ENCODE measurements around the gene SLC12A2. TPM values are rescaled to one million over a fixed set of nuclear protein-coding genes. Genes with fewer than 3 reads are reported as not detected.
A peak's percentile ranks its signal among the peaks of the same experiment; 100 is the strongest.

The SLC12A2 gene
- total RNA-seq, 3 donors from 2014 or later, result 67.6 to 207 (median 151) TPM

- no peak for DNase-seq
- no peak for ATAC-seq
- TF ChIP-seq CTCF (IDR thresholded peaks at IDR 0.05), result no peak
- H3K9me3 ChIP-seq, result no peaks in the 10 kb centered on the region
- intact Hi-C loops (cut with DNase I, micrococcal nuclease), result no loop called here
- no peaks in the 10 kb centered on the region for H3K4me1 ChIP-seq (ENCODE audit: low read depth)
- H3K36me3 ChIP-seq (ENCODE audit: low read depth), result no peaks in the 10 kb centered on the region
- H3K4me3 ChIP-seq, result no peak overlapping the region
These were observed 60.3 kb downstream of the SLC12A2 start for GRCh38 chr5:128143911-128144310.

GRCh38 chr5:128144491-128144890 lies 60.9 kb downstream of the SLC12A2 start:
- DNase-seq (no peak), ATAC-seq (no peak)
- intact Hi-C loops (cut with DNase I, micrococcal nuclease), result no loop called here
- no peaks in the 10 kb centered on the region for H3K36me3 ChIP-seq (ENCODE audit: low read depth)
- H3K4me3 ChIP-seq, result no peak overlapping the region
- no peaks in the 10 kb centered on the region for H3K9me3 ChIP-seq
- no peak for TF ChIP-seq CTCF (IDR thresholded peaks at IDR 0.05)
- no peaks in the 10 kb centered on the region for H3K4me1 ChIP-seq (ENCODE audit: low read depth)

DNA sequence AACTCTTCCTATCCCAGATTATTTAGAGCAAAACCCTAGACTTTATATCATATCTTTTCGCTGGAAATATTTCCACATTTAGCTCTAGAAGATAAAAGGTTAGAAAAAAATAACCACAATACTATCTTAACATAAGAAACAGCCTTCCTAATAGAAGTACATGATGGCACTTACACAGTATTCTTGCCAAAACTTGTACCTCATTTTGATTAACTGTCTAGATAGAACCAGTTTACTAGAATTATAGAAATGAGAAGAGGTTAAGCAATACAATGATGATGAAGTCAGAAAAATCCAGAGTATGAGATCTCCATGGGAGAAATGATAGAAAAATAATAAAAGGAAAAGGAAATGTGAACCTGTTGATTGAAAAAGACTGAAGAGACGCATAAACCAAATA lies 63.1 kb downstream of the SLC12A2 start:
- intact Hi-C loops (cut with DNase I, micrococcal nuclease), result no loop called here
- no peaks in the 10 kb centered on the region for H3K36me3 ChIP-seq (ENCODE audit: low read depth)
- H3K4me3 ChIP-seq, result no peak overlapping the region
- H3K4me1 ChIP-seq (ENCODE audit: low read depth), result no peaks in the 10 kb centered on the region
- no peak for TF ChIP-seq CTCF (IDR thresholded peaks at IDR 0.05)
- ATAC-seq (no peak), DNase-seq (no peak)
- no peaks in the 10 kb centered on the region for H3K9me3 ChIP-seq

DNA sequence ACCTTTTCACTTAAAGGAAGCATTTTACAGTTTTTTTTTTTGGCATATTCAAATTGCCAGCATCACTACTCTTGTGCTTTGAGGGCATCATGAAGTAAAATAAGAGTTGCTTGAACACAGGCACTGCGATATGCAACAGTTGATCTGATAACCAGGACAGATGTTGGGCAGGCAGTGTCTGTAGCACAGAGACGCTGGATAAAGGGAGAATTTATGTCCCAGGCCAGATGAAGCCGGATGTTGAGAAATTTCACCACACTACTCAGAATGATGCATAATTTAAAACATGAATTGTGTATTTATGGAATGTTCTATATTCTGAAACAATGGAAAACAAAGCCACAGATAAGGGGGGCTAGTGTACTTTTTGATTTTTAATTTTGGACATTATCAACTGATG lies 71.4 kb downstream of the SLC12A2 start:
- intact Hi-C loops (cut with DNase I, micrococcal nuclease), result no loop called here
- H3K4me3 ChIP-seq, result no peak overlapping the region
- no peak for TF ChIP-seq CTCF (IDR thresholded peaks at IDR 0.05)
- DNase-seq, result no peak
- H3K9me3 ChIP-seq, result no peaks in the 10 kb centered on the region
- ATAC-seq, result no peak
- no peaks in the 10 kb centered on the region for H3K4me1 ChIP-seq (ENCODE audit: low read depth)
- no peaks in the 10 kb centered on the region for H3K36me3 ChIP-seq (ENCODE audit: low read depth)

DNA sequence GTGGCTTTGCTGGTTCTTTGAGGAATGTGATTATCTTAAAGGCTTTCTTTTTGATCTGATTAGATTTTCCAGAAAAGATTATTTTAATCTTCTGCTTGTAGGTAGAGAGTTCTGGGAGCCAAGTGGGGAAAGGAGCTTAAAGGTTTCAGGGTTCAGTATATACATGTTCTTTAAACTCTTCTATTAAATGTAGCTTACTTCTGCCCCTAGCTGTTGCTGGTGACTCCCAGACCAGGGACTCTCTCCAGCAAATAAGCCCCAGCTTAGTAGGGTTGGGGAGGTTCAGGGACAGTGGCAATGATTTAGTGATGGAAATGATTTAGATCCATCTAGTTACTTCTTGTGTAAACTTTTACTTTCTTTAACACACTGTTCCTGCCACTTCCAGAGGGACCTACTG lies 72.2 kb downstream of the SLC12A2 start:
- H3K4me3 ChIP-seq, result no peak overlapping the region
- no peaks in the 10 kb centered on the region for H3K36me3 ChIP-seq (ENCODE audit: low read depth)
- ATAC-seq (no peak), DNase-seq (no peak)
- no peak for TF ChIP-seq CTCF (IDR thresholded peaks at IDR 0.05)
- no peaks in the 10 kb centered on the region for H3K4me1 ChIP-seq (ENCODE audit: low read depth)
- intact Hi-C loops (cut with DNase I, micrococcal nuclease), result no loop called here
- no peaks in the 10 kb centered on the region for H3K9me3 ChIP-seq

DNA sequence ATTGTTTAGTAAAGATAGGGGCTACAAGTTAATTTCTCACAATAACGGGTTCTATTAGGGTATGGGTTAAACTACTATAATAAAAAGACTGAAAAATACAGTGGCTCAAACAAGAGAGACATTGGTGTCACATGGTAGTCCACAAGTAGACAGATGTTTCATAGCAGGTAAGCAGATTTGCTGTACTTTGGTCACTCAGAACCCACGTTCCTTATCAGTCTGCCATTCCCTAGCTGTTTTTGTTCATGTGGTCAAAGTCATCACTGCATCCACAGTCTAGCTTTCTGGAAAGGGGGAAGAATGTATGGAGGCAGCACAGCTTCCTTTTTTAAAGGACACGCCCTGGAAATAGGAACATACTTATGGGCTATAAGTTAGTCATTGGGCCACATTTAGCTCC lies 73.0 kb downstream of the SLC12A2 start:
- intact Hi-C loops (cut with DNase I, micrococcal nuclease), result no loop called here
- no peaks in the 10 kb centered on the region for H3K9me3 ChIP-seq
- peak; percentile 47 for ATAC-seq
- H3K4me1 ChIP-seq (ENCODE audit: low read depth), result no peaks in the 10 kb centered on the region
- no peak for TF ChIP-seq CTCF (IDR thresholded peaks at IDR 0.05)
- no peaks in the 10 kb centered on the region for H3K36me3 ChIP-seq (ENCODE audit: low read depth)
- no peak for DNase-seq
- H3K4me3 ChIP-seq, result no peak overlapping the region
